BE2C (cell line): ENCODE results near the gene ANKLE2.

ENCODE experiments used
- DNase-seq: peaks from one replicate; pipeline ENCODE4 v3.0.0-alpha.2; 2020
- H3K27me3 ChIP-seq: fragments of 250-450 bp; sonication (Bioruptor Pico); 2 replicates; pipeline ENCODE4 v1.5.1; 2020; ENCODE audit warnings: mild to moderate bottlenecking
- H3K36me3 ChIP-seq: fragments of 250-450 bp; sonication (Bioruptor Pico); 2 replicates; pipeline ENCODE4 v1.5.1; 2020; ENCODE audit warnings: mild to moderate bottlenecking
- H3K4me1 ChIP-seq: fragments of 250-450 bp; sonication (Bioruptor Pico); 2 replicates; pipeline ENCODE4 v1.5.1; 2020
- H3K4me3 ChIP-seq: 2 replicates; pipeline ENCODE4 v1.5.1; 2011; ENCODE audit warnings: low read depth, low read length
- H3K9me3 ChIP-seq: fragments of 250-450 bp; sonication (Bioruptor Pico); 2 replicates; pipeline ENCODE4 v1.5.1; 2020
- TF ChIP-seq, protein P1 (sequence below): IDR thresholded peaks from 2 replicates; pipeline ENCODE4 v1.5.1; 2012; ENCODE audit warnings: mild to moderate bottlenecking, low read depth, low read length

The ANKLE2 gene

GRCh38 chr12:132743831-132744230 is 17.8 kb downstream of the ANKLE2 start:
- no peaks in the 10 kb centered on the region for H3K9me3 ChIP-seq
- TF ChIP-seq, protein P1, sequence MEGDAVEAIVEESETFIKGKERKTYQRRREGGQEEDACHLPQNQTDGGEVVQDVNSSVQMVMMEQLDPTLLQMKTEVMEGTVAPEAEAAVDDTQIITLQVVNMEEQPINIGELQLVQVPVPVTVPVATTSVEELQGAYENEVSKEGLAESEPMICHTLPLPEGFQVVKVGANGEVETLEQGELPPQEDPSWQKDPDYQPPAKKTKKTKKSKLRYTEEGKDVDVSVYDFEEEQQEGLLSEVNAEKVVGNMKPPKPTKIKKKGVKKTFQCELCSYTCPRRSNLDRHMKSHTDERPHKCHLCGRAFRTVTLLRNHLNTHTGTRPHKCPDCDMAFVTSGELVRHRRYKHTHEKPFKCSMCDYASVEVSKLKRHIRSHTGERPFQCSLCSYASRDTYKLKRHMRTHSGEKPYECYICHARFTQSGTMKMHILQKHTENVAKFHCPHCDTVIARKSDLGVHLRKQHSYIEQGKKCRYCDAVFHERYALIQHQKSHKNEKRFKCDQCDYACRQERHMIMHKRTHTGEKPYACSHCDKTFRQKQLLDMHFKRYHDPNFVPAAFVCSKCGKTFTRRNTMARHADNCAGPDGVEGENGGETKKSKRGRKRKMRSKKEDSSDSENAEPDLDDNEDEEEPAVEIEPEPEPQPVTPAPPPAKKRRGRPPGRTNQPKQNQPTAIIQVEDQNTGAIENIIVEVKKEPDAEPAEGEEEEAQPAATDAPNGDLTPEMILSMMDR = no peak
- no peak for DNase-seq
- peaks cover 92% of the 10 kb centered on the region for H3K36me3 ChIP-seq
- no peak overlapping the region for H3K4me3 ChIP-seq
- H3K27me3 ChIP-seq = no peaks in the 10 kb centered on the region
- no peaks in the 10 kb centered on the region for H3K4me1 ChIP-seq

GRCh38 chr12:132741620-132742019 is 20.0 kb downstream of the ANKLE2 start:
- Histone ChIP-seq H3K4me1 (no peaks in the 10 kb centered on the region), H3K9me3 (no peaks in the 10 kb centered on the region), H3K4me3 (no peak overlapping the region), H3K27me3 (no peaks in the 10 kb centered on the region), H3K36me3 (peaks cover 94% of the 10 kb centered on the region)
- DNase-seq = no peak
- TF ChIP-seq, protein P1 = no peak

- DNase-seq = no peak
- Histone ChIP-seq H3K9me3 (no peaks in the 10 kb centered on the region), H3K4me3 (no peak overlapping the region), H3K36me3 (peaks cover 94% of the 10 kb centered on the region), H3K27me3 (no peaks in the 10 kb centered on the region), H3K4me1 (no peaks in the 10 kb centered on the region)
- TF ChIP-seq, protein P1 = no peak
Measured at GRCh38 chr12:132740652-132741051, 21.0 kb downstream of the ANKLE2 start.

GRCh38 chr12:132740313-132740646 is 21.4 kb downstream of the ANKLE2 start:
- TF ChIP-seq, protein P1 = no peak
- H3K4me3 ChIP-seq = no peak overlapping the region
- peaks cover 94% of the 10 kb centered on the region for H3K36me3 ChIP-seq
- H3K9me3 ChIP-seq = no peaks in the 10 kb centered on the region
- H3K4me1 ChIP-seq = no peaks in the 10 kb centered on the region
- DNase-seq = no peak
- H3K27me3 ChIP-seq = no peaks in the 10 kb centered on the region

DNA sequence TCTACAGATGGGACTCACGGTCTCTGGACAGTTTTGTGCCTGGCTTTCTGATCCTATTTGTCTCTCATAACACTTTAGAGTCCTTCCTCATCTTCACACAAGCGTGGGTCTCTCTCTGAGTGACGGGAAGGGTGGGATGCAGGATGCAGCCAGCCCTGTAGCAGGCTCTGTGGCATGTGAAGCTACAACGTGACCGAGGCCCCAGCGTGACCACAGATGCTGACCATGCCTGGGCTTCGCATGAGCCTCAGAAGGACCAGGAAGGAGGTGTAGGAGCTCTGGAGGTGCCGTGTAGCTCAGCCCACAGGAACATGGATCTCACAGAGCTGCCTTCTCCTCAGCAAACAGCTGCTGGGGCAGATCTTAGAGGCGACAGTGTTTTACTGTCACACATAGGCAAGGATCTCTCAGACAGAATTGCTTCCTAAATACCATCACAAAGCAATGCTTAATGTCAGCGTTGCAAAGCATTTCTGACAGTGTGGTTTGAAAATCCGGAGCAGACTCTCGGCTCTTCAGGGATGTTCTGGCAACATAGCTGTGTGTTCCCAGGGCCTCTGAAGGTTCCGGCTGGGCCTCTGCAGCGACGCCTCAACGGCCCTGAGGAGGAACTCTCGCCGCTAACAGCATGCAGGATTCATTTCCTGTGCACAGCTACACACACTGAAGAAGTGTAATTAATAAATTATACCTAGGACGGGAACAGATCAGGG is 21.9 kb downstream of the ANKLE2 start:
- Histone ChIP-seq H3K36me3 (peaks cover 94% of the 10 kb centered on the region), H3K9me3 (no peaks in the 10 kb centered on the region), H3K27me3 (no peaks in the 10 kb centered on the region), H3K4me3 (no peak overlapping the region), H3K4me1 (no peaks in the 10 kb centered on the region)
- TF ChIP-seq, protein P1 = no peak
- no peak for DNase-seq

- Histone ChIP-seq H3K27me3 (no peaks in the 10 kb centered on the region), H3K9me3 (no peaks in the 10 kb centered on the region), H3K36me3 (peaks cover 81% of the 10 kb centered on the region), H3K4me3 (no peak overlapping the region), H3K4me1 (no peaks in the 10 kb centered on the region)
- no peak for DNase-seq
- TF ChIP-seq, protein P1 = no peak
Measured at GRCh38 chr12:132736913-132737312, 24.7 kb downstream of the ANKLE2 start.
